Amniotic stem cell (primary cell): ENCODE results near the gene PALB2.
A peak's percentile ranks its signal among the peaks of the same experiment; 100 is the strongest.

Experiments
- DNase-seq: peaks from one replicate; lab custom pipeline; 2025; lab: John Stamatoyannopoulos, UW

PALB2 gene

DNA sequence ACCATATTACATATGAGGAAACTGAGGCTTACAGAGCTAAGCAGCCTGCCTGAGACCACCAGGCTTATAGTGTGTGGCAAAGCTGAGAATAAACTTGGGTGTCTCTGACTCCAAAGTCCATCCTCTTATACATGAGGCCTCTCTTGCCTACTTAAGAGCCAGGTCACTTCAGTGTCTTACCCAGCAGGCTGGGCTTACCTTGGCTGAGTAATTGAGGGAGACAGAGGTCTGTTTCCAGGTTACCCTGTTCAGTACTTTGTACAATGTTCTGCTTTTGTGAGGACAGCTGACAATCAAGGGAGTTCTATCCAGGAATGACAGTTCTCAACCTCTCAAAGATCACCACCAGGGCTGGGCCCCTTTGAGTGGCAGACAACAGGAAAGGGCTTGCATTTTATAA is 59.3 kb downstream of the PALB2 start:
- DNase-seq = no peak

DNA sequence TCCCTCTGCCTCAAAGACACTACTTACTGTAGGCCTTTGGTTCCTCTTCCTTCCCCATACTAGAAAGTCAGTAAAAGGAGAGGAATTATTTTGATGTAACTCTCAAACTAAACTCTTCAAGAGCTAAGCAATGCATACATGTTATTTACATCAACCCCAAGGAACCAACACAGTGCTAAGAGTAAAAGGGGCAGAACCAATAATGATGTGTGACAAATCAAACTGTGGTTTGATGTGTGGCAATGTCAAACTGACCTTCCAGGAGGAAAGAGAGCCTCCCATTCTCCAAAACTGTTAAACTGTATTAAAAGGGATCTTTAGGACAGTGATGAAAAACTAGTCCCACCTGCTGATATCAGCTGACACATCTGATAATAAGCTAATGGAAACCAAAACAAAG is 60.7 kb downstream of the PALB2 start:
- no peak for DNase-seq

GRCh38 chr16:23579371-23579770 is 61.7 kb downstream of the PALB2 start:
- no peak for DNase-seq

GRCh38 chr16:23578101-23578830 is 62.8 kb downstream of the PALB2 start:
- DNase-seq = no peak

DNA sequence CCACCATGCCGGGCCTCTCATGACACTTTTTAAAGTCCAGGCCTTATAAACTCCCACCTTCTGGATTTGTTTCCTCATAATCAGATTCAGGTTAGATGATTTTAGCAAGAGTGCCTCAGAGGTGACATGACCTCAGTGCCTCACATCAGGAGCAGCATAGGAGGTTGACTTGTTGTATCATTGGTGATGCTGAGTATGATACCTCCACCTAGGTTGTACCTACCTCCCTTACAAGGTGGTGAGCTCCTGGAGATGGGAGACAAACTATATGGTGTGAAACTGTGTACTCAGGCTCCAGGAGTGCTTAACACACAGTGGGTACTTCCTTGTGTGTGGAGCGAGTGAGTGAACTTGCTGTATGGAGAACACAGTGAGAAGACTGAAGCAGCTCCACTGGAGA is 63.6 kb downstream of the PALB2 start:
- DNase-seq = no peak

- DNase-seq = no peak
Measured at GRCh38 chr16:23575834-23576233, 65.3 kb downstream of the PALB2 start.

GRCh38 chr16:23573817-23574216 is 67.3 kb downstream of the PALB2 start:
- no peak for DNase-seq

DNA sequence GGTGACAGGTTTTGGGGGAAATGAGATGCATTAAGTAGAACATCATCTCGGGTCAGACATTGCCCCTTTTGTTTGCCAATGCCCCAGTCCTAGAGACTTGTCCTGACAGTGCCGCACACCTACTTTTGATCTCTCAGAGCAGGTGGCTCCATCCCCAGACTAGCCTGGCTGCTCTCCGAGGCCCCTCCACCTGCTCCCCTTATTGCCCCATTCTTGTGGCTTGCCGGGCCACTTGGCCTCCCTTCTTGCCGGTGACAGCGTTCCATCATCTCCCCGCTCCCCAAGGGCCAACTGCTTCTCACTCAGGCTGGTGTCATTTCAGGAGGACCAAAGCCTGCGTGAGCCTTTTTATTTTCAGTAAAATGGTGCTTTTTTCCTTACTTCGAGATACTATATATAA is 68.7 kb downstream of the PALB2 start:
- DNase-seq = no peak

GRCh38 chr16:23571895-23572294 is 69.2 kb downstream of the PALB2 start:
- no peak for DNase-seq

- DNase-seq = no peak
Measured at GRCh38 chr16:23570992-23571632, 70.0 kb downstream of the PALB2 start.

DNA sequence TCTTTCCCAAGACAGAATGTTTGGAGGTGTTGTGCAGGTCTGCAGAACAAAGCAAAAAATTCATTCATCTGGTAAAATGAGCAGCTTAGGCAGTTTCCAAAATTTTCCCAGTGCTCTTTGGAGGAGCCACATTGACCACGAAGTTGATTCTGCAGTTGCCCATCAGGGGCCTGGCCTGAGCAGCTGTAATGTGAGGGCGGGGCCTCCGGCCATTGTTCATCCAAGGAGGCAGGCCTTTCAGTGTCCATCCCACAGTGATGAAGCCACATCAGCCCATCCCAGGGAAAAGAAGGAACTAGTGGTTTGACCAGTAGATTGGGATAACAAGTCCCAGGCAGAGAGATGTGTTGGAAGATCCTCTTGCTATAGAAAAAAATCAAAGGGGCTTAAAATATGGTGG is 73.5 kb downstream of the PALB2 start:
- DNase-seq = no peak

- no peak for DNase-seq
Measured at GRCh38 chr16:23566724-23567123, 74.4 kb downstream of the PALB2 start.

DNA sequence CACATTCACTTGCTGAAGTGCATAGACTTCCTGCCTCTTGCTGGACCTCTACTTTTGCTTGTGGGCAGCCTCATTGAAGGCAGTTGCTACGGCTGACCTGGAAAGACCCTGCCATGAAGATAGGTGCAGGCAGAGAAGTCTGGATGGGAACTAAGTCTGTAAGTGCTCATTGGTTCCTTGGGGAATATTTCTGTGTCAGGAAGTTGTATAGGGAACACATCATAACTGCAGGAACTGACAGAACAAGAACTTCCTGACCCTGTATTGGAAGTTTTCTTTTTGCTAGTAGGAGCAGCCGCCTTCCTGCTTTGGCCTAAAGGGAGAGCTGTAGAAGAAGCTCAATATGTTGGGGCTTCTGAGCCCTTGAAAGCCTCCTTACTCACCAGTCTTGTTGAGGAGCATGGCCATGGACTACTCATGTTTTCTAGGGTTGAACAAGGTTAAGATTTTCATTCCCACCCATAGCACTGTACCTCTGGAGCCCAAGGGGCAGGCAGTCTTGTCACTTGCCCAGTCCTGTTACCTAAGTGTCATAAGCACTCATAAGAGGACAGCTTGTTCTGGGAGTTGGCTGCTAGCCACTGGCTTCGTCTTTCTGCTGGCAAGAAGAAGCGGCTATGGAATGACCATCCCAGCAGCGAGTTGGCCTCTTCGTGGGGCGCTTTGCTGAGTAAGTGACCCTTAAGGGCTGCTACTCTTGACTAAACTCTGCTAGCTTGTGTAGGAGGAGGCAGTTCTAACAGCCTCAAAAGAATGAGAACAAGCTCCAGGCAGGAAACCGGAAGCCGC is 76.3 kb downstream of the PALB2 start:
- no peak for DNase-seq

DNA sequence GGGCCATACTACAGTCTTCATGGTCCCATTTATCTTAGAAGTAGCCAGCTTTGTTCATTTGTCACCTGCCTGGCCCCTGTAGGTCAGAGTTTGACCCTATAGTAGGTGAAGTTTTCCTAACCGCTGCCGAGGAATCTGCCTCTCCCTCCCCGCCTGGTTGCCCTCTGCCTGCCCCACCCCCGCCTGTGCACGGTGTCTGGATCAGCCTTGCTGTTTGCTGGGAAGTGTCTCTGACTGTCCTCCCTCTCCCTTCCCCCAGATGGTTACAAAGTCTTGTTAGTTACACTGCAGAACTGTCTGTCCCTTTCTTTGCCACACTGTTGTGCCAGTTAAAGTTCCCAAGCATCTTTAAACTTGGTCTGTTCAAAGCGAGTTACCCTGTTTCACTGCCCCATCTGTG is 77.9 kb downstream of the PALB2 start:
- DNase-seq = no peak

GRCh38 chr16:23562505-23562904 is 78.6 kb downstream of the PALB2 start:
- DNase-seq = no peak

GRCh38 chr16:23561586-23561985 is 79.5 kb downstream of the PALB2 start:
- DNase-seq = no peak

DNA sequence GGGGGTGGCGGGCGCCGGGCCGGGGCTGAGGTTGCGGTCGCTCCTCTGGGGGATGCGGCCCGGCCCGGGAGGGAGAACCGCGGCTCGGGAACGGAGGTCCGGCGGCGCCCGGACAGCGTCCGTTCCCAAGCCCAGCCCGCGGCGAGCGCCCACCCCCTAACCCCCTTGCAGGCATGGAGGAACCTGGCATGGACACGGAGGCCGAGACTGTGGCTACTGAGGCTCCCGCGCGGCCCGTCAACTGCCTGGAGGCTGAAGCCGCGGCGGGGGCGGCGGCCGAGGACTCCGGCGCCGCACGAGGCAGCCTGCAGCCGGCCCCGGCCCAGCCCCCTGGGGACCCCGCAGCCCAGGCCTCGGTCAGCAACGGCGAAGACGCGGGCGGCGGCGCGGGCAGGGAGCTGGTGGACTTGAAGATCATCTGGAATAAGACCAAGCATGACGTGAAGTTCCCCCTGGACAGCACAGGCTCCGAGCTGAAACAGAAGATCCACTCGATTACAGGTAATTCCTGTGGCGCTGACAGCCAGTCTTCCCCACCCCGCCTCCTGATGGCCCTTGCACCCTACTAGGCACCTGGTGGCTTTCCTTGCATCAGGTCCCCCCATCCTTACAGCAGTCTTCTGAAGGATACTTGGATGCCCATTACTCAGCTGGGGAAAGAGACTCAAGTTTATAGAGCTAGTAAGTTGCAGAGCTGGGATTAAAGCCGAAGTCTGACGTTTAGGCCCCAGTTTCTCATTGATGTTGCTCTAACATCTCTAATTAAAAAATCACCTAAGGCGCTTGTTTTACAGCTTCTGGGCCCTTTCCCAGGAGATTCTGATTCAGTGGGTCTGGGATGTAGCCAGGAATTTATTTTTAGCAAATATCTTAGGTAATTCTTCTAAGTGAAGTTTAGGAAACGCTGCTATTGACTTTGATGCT is 83.1 kb downstream of the PALB2 start:
- DNase-seq = no peak

DNA sequence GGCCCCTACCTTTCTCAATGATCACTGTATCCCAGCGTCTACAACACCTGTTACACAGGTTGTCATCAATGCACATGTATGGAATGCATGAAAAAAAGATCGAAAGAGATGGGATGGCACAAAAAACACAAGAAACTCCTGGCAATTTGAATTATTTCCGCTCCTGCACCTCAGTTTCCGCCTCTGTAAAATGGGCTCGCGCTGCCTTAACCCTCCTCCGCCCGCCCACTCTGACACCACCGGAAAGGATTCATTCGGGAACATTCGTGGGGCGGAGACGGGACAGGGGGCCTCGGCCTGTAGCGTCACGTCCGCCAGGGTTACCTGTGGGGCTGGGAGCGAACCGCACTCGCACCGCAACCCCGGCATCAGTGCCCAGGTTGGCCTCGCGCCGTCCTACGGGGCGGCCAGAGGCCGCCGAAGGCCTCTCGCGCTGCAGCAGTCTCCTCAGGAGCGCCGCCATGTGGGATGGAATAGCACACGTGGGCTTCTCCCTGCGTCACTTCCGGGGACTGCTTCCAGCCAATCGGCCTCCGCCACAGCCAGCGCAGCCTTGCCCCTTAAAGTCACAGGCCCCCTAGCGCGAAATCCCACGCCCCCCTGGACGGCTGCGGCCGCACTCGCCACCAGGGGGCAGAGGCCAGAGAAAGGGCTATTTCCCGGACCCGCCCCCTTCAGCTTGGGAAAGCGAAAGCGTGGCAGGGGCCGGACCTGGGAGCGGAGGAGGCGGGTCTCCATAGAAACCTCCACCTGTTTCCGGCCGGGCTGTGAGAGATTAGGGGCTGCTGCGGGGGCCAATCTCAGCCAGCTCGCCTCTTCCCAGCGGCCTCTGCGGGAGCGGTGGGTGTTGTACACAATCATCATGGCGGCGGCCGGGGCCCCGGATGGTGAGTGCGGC is 84.0 kb downstream of the PALB2 start, which contains the start of the genes EARS2 and UBFD1:
Gene EARS2, minus strand, starts transcription at position 470 of the 898 bp plus-strand sequence. Its CDS starts 7 bp downstream, at position 463.
Gene UBFD1, plus strand, starts transcription at position 847 of the 898 bp plus-strand sequence. Its CDS starts 16 bp downstream, at position 863.
- DNase-seq = peak; percentile 99

DNA sequence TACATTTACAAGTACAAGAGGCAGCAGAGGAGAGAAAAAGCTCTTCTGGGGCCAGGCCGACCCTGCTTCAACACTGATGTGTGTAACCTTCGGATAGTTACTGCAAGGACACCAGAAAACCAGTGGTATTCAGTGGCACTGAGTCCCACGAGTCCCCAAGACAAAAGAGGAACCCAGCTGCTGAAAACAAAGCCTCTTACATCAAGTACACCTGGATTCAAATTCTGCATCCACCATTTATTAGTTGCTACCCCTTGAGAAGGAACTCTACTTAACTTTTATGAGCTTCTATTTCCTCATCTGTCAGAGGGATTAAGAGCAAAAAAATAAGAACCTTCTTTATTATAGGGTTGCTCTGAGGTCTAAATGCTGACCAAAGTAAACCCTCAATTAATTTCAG is 86.6 kb downstream of the PALB2 start:
- DNase-seq = no peak
